ENCODE measurements around the gene CLIC4. TPM values are rescaled to one million over a fixed set of nuclear protein-coding genes. Genes with fewer than 3 reads are reported as not detected.
"Not testable (repeated sequence)": the region's sequence is repeated elsewhere in the genome, so short reads cannot be mapped to it uniquely, and the experiment has no call there.

Gene CLIC4
- total RNA-seq, 2 donors from 2014 or later: 39.4 to 79.8 TPM

GRCh38 chr1:24793447-24794129, 48.3 kb downstream of the CLIC4 start:
- intact Hi-C loops (cut with DNase I, micrococcal nuclease): no loop called here
- ATAC-seq (no peak), DNase-seq (no peak)

- ATAC-seq; DNase-seq; intact Hi-C loops (cut with DNase I, micrococcal nuclease): not testable (repeated sequence)
These were observed 48.9 kb downstream of the CLIC4 start for GRCh38 chr1:24794130-24794502.

- intact Hi-C loops (cut with DNase I, micrococcal nuclease): no loop called here
- ATAC-seq (no peak), DNase-seq (no peak)
These were observed 50.0 kb downstream of the CLIC4 start for GRCh38 chr1:24795236-24795635.

- ATAC-seq (no peak), DNase-seq (no peak)
- intact Hi-C loops (cut with DNase I, micrococcal nuclease): no loop called here
These were observed 51.3 kb downstream of the CLIC4 start for GRCh38 chr1:24796524-24796923.

GRCh38 chr1:24799242-24799641, 54.0 kb downstream of the CLIC4 start:
- intact Hi-C loops (cut with DNase I, micrococcal nuclease); DNase-seq; ATAC-seq: not testable (repeated sequence)

GRCh38 chr1:24801176-24801575, 55.9 kb downstream of the CLIC4 start:
- intact Hi-C loops (cut with DNase I, micrococcal nuclease): no loop called here
- no peak for DNase-seq
- no peak for ATAC-seq

- intact Hi-C loops (cut with DNase I, micrococcal nuclease): no loop called here
- ATAC-seq: no peak
- no peak for DNase-seq
These were observed 58.0 kb downstream of the CLIC4 start for GRCh38 chr1:24803220-24803619.

GRCh38 chr1:24803987-24804530, 58.8 kb downstream of the CLIC4 start:
- ATAC-seq (no peak), DNase-seq (no peak)
- intact Hi-C loops (cut with DNase I, micrococcal nuclease): no loop called here

GRCh38 chr1:24805534-24806301, 60.5 kb downstream of the CLIC4 start:
- DNase-seq: no peak
- ATAC-seq: no peak
- intact Hi-C loops (cut with DNase I, micrococcal nuclease): no loop called here

GRCh38 chr1:24806588-24806987, 61.3 kb downstream of the CLIC4 start:
- intact Hi-C loops (cut with DNase I, micrococcal nuclease): no loop called here
- DNase-seq: no peak
- no peak for ATAC-seq

- DNase-seq; intact Hi-C loops (cut with DNase I, micrococcal nuclease); ATAC-seq: not testable (repeated sequence)
These were observed 66.2 kb downstream of the CLIC4 start for GRCh38 chr1:24811494-24811893.

GRCh38 chr1:24820221-24820620, 75.0 kb downstream of the CLIC4 start:
- intact Hi-C loops (cut with DNase I, micrococcal nuclease); ATAC-seq; DNase-seq: not testable (repeated sequence)

- no peak for DNase-seq
- ATAC-seq: no peak
- intact Hi-C loops (cut with DNase I, micrococcal nuclease): no loop called here
These were observed 77.6 kb downstream of the CLIC4 start for GRCh38 chr1:24822887-24823286.

GRCh38 chr1:24823486-24823885, 78.2 kb downstream of the CLIC4 start:
- DNase-seq; intact Hi-C loops (cut with DNase I, micrococcal nuclease); ATAC-seq: not testable (repeated sequence)

- ATAC-seq: no peak
- intact Hi-C loops (cut with DNase I, micrococcal nuclease): no loop called here
- DNase-seq: no peak
These were observed 79.9 kb downstream of the CLIC4 start for GRCh38 chr1:24825174-24825573.

- intact Hi-C loops (cut with DNase I, micrococcal nuclease): no loop called here
- DNase-seq (no peak), ATAC-seq (no peak)
These were observed 81.3 kb downstream of the CLIC4 start for GRCh38 chr1:24826510-24826909.

GRCh38 chr1:24827379-24828135, 82.3 kb downstream of the CLIC4 start:
- no peak for ATAC-seq
- intact Hi-C loops (cut with DNase I, micrococcal nuclease): no loop called here
- no peak for DNase-seq

- no peak for ATAC-seq
- intact Hi-C loops (cut with DNase I, micrococcal nuclease): no loop called here
- no peak for DNase-seq
These were observed 83.1 kb downstream of the CLIC4 start for GRCh38 chr1:24828183-24828886.

GRCh38 chr1:24828887-24829192, 83.6 kb downstream of the CLIC4 start:
- ATAC-seq (no peak), DNase-seq (no peak)
- intact Hi-C loops (cut with DNase I, micrococcal nuclease): no loop called here
